K562 (cell line): ENCODE measurements around the gene PDE6H. TPM values are rescaled to one million over a fixed set of nuclear protein-coding genes. Genes with fewer than 3 reads are reported as not detected.
A peak's percentile ranks its signal among the peaks of the same experiment; 100 is the strongest.

Experiments used
- ATAC-seq: fragments of 200-7000 bp; cut with Tn5 transposase; 3 replicates; pipeline ENCODE4 v1.9.1; 2020; ENCODE audit warnings: moderate library complexity
- BruUV-seq: library from RNA; stranded (reverse); fragments of 400-500 nt; replicated peaks from 2 replicates; lab custom pipeline; 2021; lab: Mats Ljungman, UMichigan
- CTCF ChIA-PET: fragments of 300-600 bp; formaldehyde crosslinking; extraction: SDS; loops from one replicate; lab custom pipeline; 2021; ENCODE audit warnings: low intra/inter-chr PET ratio; lab: Yijun Ruan, JAX
- POLR2A ChIA-PET: fragments of 300-600, 350-650 bp; sonication (Branson Sonifier 250); formaldehyde crosslinking; extraction: SDS; loops from one replicate; lab custom pipeline; 2021; ENCODE audit warnings: antibody characterized with exemption, inconsistent platforms; lab: Yijun Ruan, JAX
- DNase-seq, 4 experiments: peaks; one replicate each; pipeline versions ENCODE4 v3.0.0 to v3.0.0-alpha.2; 2011 to 2018; ENCODE audit warnings: low spot score in 3 of 4, mixed read lengths in 3 of 4; ENCODE audit errors: extremely low read depth in 1 of 4
- FAIRE-seq: peaks from 2 replicates; lab custom pipeline; 2011; peaks lifted over from hg19 to GRCh38; lab: Jason Lieb, UNC
- H2AFZ ChIP-seq: 2 replicates; pipeline ENCODE4 v1.6.0; 2011; ENCODE audit warnings: low read depth, low read length, control low read depth, inconsistent platforms
- H3K27ac ChIP-seq: fragments of 200-600 bp; 3 replicates; pipeline ENCODE4 v1.8.0; 2011; ENCODE audit warnings: low read depth, mild to moderate bottlenecking, control low read depth, inconsistent platforms, low read length, moderate library complexity, mixed read lengths; ENCODE audit errors: extremely low read depth
- H3K27me3 ChIP-seq, 2 experiments: fragments of 300-600 bp in 1 of 2; 2 replicates in 1 of 2; 3 replicates in 1 of 2; pipeline versions ENCODE4 v1.6.0 to v1.8.0; 2011; ENCODE audit warnings: inconsistent platforms in 2 of 2, low read length in 2 of 2, mild to moderate bottlenecking in 1 of 2, mixed read lengths in 1 of 2, moderate library complexity in 1 of 2; ENCODE audit not compliant: control insufficient read depth in 2 of 2, insufficient read depth in 2 of 2
- H3K36me3 ChIP-seq: fragments of 300-600 bp; 3 replicates; pipeline ENCODE4 v1.8.0; 2011; ENCODE audit warnings: mild to moderate bottlenecking, low read length, inconsistent platforms; ENCODE audit not compliant: control insufficient read depth, insufficient read depth
- H3K4me1 ChIP-seq, 2 experiments: fragments of 200-600 bp in 1 of 2; replicated peaks in 1 of 2; 2 replicates in 1 of 2; 3 replicates in 1 of 2; pipeline versions ENCODE4 v1.5.1 to v1.8.0; 2011; ENCODE audit warnings: inconsistent platforms in 2 of 2, low read length in 2 of 2, mild to moderate bottlenecking in 1 of 2, mixed read lengths in 1 of 2, moderate library complexity in 1 of 2; ENCODE audit not compliant: control insufficient read depth in 2 of 2, insufficient read depth in 2 of 2
- H3K4me2 ChIP-seq: 2 replicates; pipeline ENCODE4 v1.6.1; 2011; ENCODE audit warnings: low read length, control low read depth, inconsistent platforms, mixed read lengths; ENCODE audit not compliant: insufficient read depth
- H3K4me3 ChIP-seq: fragments of 200-600 bp; sonication (generic), shearing (Covaris generic); 2 replicates; pipeline ENCODE4 v1.5.1; 2016; ENCODE audit warnings: control low read depth, inconsistent platforms
- H3K79me2 ChIP-seq: fragments of 200-600 bp; 3 replicates; pipeline ENCODE4 v1.8.0; 2011; ENCODE audit warnings: low read length, inconsistent platforms; ENCODE audit not compliant: control insufficient read depth, insufficient read depth
- H3K9ac ChIP-seq, 2 experiments: 2 replicates each; pipeline versions ENCODE4 v1.6.0 to v1.6.1; 2011; ENCODE audit warnings: low read depth in 2 of 2, low read length in 2 of 2, control low read depth in 1 of 2, inconsistent platforms in 1 of 2, mild to moderate bottlenecking in 1 of 2, mixed read lengths in 1 of 2; ENCODE audit not compliant: insufficient read depth in 1 of 2
- H3K9me1 ChIP-seq: one replicate; pipeline ENCODE4 v1.6.0; 2011; ENCODE audit warnings: inconsistent platforms, mild to moderate bottlenecking, low read length, moderate library complexity; ENCODE audit not compliant: control insufficient read depth, insufficient read depth
- H3K9me3 ChIP-seq: replicated peaks from 2 replicates; pipeline ENCODE4 v1.5.1; 2011; ENCODE audit warnings: low read depth, low read length, inconsistent platforms; ENCODE audit not compliant: control insufficient read depth, insufficient read depth
- H4K20me1 ChIP-seq: replicated peaks from 2 replicates; pipeline ENCODE4 v1.6.1; 2011; ENCODE audit warnings: low read length, inconsistent platforms, mixed read lengths; ENCODE audit not compliant: control insufficient read depth, insufficient read depth
- DNMT1 ChIP-seq: fragments of 450-650 bp; IDR thresholded peaks from 2 replicates; pipeline ENCODE4 v1.6.1; 2016; ENCODE audit warnings: antibody characterized with exemption, mild to moderate bottlenecking
- FOXA1 ChIP-seq: fragments of 450-650 bp; IDR thresholded peaks from 2 replicates; pipeline ENCODE4 v1.6.1; 2016; ENCODE audit warnings: mild to moderate bottlenecking, borderline replicate concordance
- KDM1A ChIP-seq, 2 experiments: fragments of 450-650 bp; IDR thresholded peaks; 2 replicates each; pipeline ENCODE4 v1.6.1; 2016; ENCODE audit warnings: mild to moderate bottlenecking in 2 of 2
- MCM7 ChIP-seq, 2 experiments: fragments of 450-650 bp; IDR thresholded peaks; 2 replicates each; pipeline ENCODE4 v1.6.1; 2016 to 2018
- MECOM ChIP-seq: fragments of 250-450 bp; sonication (Bioruptor Pico); IDR thresholded peaks from 2 replicates; pipeline ENCODE4 v1.8.0; 2022; ENCODE audit warnings: inconsistent platforms
- MGA ChIP-seq: fragments of 450-650 bp; IDR thresholded peaks from 2 replicates; pipeline ENCODE4 v1.6.1; 2016; ENCODE audit warnings: mild to moderate bottlenecking, moderate library complexity
- RAD21 ChIP-seq, 2 experiments: fragments of 250-450 bp in 1 of 2; fragments of 450-650 bp in 1 of 2; sonication (Bioruptor Pico) in 1 of 2; formaldehyde crosslinking in 1 of 2; IDR thresholded peaks in 1 of 2; conservative IDR thresholded peaks in 1 of 2; 2 replicates each; pipeline versions ENCODE4 v1.4.0 to v1.8.0; 2020 to 2022; ENCODE audit warnings: mild to moderate bottlenecking in 2 of 2, moderate library complexity in 1 of 2
- ZNF445 ChIP-seq: fragments of 250-450 bp; sonication (Bioruptor Pico); IDR thresholded peaks from 2 replicates; pipeline ENCODE4 v1.4.0; 2020; ENCODE audit warnings: low read depth, mild to moderate bottlenecking, moderate library complexity
- in situ Hi-C: fragments of 300-500 bp; cut with MboI; formaldehyde crosslinking; loops from 4 replicates; pipeline ENCODE4 v1.15.0; 2018; ENCODE audit warnings: inconsistent platforms, mixed read lengths
- intact Hi-C: fragments of 100-400 bp; cut with micrococcal nuclease; formaldehyde crosslinking; loops from 2 replicates; pipeline ENCODE4 v1.14.2; 2022
- polyA plus RNA-seq, 8 experiments: library from polyadenylated mRNA; depleted of rRNA in 4 of 8; stranded (reverse) in 5 of 8; unstranded in 3 of 8; fragments of >200 nt; fragmentation: Nextera tagmentation in 2 of 8; fragmentation: Illumina TruSeq in 1 of 8; extraction: Ambion mirVana in 2 of 8; extraction: Trizol in 1 of 8; gene quantifications; 2 replicates each; pipeline versions ENCODE4 v1.2.1 to v1.2.3, GENCODE V29; 2011 to 2014; ENCODE audit warnings: inconsistent platforms in 1 of 8, missing spikeins in 1 of 8
- total RNA-seq, 7 experiments: library from RNA; depleted of rRNA in 6 of 7; stranded (reverse); fragments of >200 nt in 6 of 7; fragmentation: Illumina TruSeq in 2 of 7; extraction: Trizol in 2 of 7; gene quantifications; 2 replicates each; pipeline versions ENCODE4 v1.2.1 to v1.2.3, GENCODE V29; 2011 to 2021; ENCODE audit warnings: low replicate concordance in 1 of 7

The PDE6H gene
- total and polyA plus RNA-seq, 9 of the 15 experiments (the other 6 are each of a cell fraction or from before 2014, with no cell fraction given) = 0.15 TPM; not detected in 8

DNA sequence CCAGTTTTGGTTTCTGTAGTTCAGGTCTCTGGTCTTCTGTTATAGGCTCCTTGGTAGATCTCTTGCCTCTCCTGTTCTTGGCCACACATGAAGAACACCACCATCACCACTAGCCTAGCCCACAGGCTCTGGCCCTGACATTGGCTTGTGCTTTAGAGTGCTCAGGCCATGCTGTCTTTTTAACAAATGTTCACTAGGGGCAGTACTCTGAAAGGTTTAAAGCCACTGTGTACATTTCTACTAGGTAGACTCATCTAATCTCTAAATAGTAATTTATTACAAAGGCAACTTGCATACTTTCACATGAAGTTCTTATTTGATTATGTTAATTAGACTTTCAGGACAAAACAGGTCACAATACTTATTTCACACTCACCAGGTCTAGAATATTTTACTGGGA lies 38.3 kb downstream of the PDE6H start:
- FAIRE-seq (no peak), DNase-seq (no peak), ATAC-seq (peak; percentile 52; the same call in 1 of the 3 replicates)
- Histone ChIP-seq H2AFZ (no peak overlapping the region), H3K36me3 (no peaks in the 10 kb centered on the region), H3K79me2 (no peaks in the 10 kb centered on the region), H3K4me1 (no peaks in the 10 kb centered on the region), H3K27ac (no peak overlapping the region), H3K9me3 (no peaks in the 10 kb centered on the region), H3K27me3 (no peaks in the 10 kb centered on the region), H3K9ac (no peak overlapping the region), H3K4me3 (no peak overlapping the region), H3K9me1 (no peaks in the 10 kb centered on the region), H4K20me1 (no peaks in the 10 kb centered on the region), H3K4me2 (no peak overlapping the region)
- 0 out of 4 replicates have a peak, but pooled peaks of 1 of the 2 experiments have one; percentile 6 for TF ChIP-seq RAD21 (CRISPR knock-in tag; conservative IDR thresholded peaks at IDR 0.05 in 1 of 2, IDR thresholded peaks at IDR 0.05 in 1 of 2)
- TF ChIP-seq DNMT1 = no peak
- TF ChIP-seq ZNF445 (CRISPR knock-in tag) = no peak
- no peak for TF ChIP-seq MECOM (CRISPR knock-in tag)
- TF ChIP-seq MCM7 (IDR thresholded peaks at IDR 0.05) = no peak
- TF ChIP-seq KDM1A (IDR thresholded peaks at IDR 0.05) = no peak
- TF ChIP-seq MGA = no peak
- no peak for TF ChIP-seq FOXA1
- intact Hi-C loops (no loop called here), in situ Hi-C loops (no loop called here)
- BruUV-seq = no TSS peak
- ChIA-PET CTCF (no interaction called here), POLR2A (no interaction called here)
